Sciatic nerve (tissue), 2 donors: Measurements from ENCODE around the gene RPL39L. TPM values are rescaled to one million over a fixed set of nuclear protein-coding genes. Genes with fewer than 3 reads are reported as not detected.
A peak's percentile ranks its signal among the peaks of the same experiment; 100 is the strongest.
"Not testable (repeated sequence)": the region's sequence is repeated elsewhere in the genome, so short reads cannot be mapped to it uniquely, and the experiment has no call there.

Experiments
- ATAC-seq: fragments of 200-7000 bp; cut with Tn5 transposase; one replicate; pipeline ENCODE4 v1.9.1; 2020; ENCODE audit warnings: mild to moderate bottlenecking, moderate library complexity
- DNase-seq: peaks from one replicate; pipeline ENCODE4 v3.0.0-alpha.2; 2020; ENCODE audit warnings: low spot score
- intact Hi-C: fragments of 100-400 bp; cut with DNase I; formaldehyde crosslinking; loops from one replicate; pipeline ENCODE4 v1.14.2; 2022
- total RNA-seq: library from RNA; stranded (reverse); fragmentation: NEBNext Ultra II Directional; extraction: Animal tissue kit (Norgen Biotek cat#: 25700); gene quantifications from one replicate; pipeline ENCODE4 v1.2.1, GENCODE V29; 2021
- donor health status: DM: no; HTN: no; CAD: no.
- donor health status: DM: no; HTN: no; CAD: no.

The RPL39L gene
- 4.7 TPM for total RNA-seq

DNA sequence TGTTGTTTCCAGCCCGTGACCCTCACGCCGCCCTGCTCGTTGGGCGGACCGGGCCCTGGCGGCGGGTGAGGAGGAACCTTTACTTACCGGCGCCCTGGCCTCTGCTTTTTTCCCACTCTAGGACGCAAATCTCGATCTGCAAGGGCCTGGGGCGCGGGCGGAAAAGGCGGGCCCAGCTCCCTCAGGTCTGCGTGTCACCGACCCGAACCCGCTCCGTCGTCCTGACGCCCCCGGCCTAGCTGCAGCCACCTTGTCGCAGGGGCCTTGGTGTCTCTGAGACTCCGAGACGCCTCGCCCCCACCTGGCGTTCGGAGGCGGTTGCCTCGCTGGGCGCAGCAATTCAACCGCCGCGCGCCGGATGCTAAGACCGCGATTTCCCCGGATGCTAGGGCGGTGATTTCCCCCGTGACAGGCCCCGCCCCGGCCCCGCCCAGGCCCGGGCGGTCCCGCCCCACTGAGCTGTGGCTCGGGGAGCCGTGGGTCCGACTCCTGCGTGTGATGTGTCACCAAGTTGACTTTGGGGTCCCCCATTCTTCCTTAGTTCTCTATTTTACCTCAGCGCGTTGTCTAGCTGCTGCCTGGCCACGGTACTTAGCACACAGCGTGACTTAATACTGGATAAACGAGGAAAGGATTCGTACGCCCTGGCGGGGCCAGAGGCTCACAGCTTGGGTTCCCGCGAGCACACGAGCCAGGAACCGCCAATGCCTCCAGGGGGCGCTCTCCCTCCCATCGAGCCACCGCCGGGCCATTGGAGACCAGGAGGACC, at the start of gene RPL39L:
RPL39L (minus strand) TSS at position 371 of the 769 bp plus-strand sequence. CDS start 18,196 bp downstream, outside the sequence.
- peak; percentile 89 for DNase-seq
- ATAC-seq, result peak; percentile 99
- intact Hi-C loops, result no loop called here

DNA sequence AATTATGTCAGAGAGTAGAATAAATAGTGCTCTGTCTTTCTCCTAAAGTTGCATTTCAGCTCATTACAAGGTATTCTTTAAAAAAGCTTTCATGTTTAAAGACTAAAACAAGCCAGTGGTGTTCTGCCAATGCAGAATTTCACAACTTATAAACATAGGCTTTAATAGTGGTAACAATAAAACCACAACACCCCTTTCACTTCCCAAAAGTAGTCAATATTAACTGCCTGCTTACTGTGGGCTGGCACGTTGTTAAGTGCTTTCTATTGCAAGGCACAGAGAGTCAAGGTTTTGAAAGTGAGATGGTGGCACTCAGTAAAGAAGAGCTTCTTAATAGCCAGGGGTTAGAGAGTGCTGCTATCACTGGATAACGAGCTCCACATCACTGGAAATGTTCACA, 49.6 kb upstream of the RPL39L start:
- no peak for DNase-seq
- intact Hi-C loops, result no loop called here
- peak; percentile 36 for ATAC-seq

DNA sequence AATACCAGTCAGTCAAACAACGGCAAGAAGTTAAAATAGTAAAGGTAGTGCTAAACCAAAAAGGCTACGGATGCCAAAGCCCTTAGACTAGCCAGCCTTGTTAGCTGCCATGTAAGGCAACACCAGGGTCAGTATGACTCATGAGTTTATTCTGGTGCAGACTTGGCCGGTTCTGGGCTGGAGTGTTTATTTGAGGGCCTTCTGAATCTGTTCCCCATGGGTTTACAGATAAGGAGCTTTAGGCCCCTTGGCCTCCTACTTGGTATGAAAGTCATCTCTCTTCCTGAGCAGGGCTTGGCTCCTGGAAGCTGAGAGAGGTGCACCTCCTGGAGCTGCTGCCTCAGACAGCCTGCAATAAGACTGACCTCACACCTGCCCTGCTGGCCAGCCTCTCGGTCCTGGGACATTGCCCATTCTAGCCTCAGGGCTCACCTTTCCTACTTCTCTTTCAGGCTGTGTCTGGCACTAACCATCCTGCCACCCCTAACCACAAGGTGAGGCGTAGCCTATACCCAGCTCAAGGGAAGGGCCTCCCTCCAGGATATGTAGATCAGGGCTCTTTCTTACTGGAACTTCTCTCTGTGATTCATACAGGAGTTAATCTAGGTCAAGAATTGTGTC, 47.6 kb upstream of the RPL39L start:
- DNase-seq (no peak), ATAC-seq (peak; percentile 76)
- intact Hi-C loops, result no loop called here

DNA sequence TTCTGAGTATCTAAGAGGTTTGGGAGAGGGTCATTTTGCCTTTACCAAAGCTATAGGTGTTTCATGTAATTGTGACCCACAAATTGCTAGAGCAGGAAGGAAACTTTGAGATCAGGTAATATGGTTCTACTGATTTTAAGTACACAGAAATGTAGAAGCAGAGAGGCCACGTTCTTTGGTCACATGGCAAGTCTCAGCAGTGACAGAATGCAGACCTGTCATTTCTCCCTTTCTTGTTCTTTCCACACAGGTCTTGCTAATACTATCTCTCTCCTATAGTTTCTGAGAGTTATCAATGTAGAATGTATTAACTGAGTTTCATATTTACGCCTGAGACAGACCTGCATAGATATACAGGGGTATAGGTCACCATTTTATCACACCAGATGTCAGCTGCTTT, 47.1 kb upstream of the RPL39L start:
- DNase-seq (no peak), ATAC-seq (no peak)
- intact Hi-C loops, result no loop called here

DNA sequence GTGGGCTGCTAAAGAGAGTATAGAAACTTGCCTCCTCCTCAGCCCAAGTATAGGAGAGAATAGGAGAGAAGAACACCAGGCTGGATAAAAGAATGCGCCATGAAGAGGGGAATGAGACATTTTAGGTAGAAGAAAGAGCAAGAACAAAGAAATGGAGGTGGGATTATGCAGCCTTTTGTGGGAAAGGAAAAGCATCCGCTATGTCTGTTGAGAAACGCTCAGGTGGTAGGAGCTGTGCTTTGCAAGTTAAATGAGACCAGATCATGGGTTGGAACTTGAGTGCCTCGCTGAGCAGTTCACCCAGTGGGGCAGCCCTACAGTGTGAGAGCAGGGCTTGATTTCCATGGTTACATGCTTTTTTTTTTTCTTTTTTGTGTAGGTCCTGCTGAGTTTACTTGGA, 46.5 kb upstream of the RPL39L start:
- intact Hi-C loops, result no loop called here
- no peak for ATAC-seq
- no peak for DNase-seq

DNA sequence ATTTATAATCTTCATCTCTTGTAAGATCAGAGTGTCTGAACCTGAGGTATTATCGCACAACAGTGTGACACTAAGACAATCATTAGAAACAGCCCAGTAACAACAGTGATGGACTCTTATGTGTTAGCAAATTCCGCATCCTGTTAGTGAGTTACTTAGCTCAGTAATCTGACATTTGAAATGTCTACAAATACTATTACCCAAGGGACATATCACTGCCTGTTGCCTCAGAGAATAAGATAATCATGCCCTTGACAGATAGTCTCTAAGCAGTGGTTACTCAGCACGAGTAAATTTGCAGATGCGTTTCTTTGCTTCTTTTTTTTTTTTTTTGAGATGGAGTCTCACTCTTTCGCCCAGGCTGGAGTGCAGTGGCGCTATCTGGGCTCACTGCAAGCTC, 44.6 kb upstream of the RPL39L start:
- intact Hi-C loops, result no loop called here
- no peak for DNase-seq
- ATAC-seq, result no peak

DNA sequence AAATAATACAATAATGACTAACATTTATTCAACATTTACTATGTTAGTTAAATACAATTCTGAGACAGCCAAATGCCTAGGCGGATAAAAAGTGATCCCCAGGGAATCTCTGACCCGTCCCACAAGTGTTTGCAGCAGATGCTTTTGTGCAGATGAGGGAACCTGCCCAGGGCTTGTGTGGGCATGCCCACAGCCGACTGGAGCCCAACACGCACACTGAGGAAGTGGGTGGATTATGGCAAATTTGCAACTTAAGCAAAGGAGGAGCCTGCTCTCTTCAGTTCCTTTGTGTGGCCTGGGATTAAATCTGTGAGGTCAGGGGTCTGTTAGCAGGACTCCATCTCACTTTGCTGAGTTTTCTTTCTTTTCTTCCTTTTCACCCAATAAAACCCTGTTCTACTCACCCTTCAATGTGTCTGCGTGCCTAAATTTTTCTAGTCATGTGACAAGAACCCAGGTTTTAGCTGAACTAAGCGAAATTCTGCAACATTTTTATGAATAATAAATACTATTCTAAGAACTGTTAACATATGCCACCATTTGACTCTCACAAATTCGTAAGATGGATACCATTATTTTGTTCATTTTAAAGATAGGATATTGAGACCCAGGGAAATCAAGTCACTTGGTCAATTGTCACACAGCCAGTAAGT, 44.0 kb upstream of the RPL39L start:
- ATAC-seq, result no peak
- no peak for DNase-seq
- intact Hi-C loops, result no loop called here

DNA sequence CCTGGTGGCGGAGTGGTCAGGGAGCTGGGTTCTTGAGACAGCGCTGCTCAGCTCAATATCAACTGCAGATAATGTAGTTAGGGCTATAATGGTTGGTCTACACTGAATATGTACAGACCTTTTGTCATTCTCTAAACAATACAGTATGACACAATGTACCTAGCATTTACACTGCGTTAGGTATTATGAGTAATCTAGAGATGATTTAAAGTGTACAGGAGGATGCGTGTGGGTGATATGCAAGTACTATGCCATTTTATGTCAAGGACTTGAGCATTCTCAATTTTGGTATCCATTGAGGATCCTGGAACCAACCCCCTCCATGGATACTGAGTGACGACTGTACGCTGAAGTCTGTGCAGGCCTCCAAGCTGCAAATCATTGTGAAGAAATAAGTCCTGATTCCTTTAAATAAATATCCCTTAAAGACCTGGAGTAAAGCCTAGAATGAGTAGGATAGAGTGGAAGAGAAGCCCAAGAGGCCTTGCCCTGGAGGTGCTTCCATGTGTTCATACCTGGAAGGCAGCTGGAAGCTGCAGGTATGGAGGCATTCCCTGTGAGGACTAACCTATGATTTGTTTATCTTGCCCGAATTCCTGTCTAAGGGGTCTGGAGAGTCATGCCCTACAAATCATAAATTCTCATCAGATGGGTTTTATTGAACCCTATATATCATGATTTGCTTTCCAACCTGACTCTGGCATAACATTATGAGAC, 42.3 kb upstream of the RPL39L start:
- ATAC-seq, result no peak
- intact Hi-C loops, result no loop called here
- no peak for DNase-seq

DNA sequence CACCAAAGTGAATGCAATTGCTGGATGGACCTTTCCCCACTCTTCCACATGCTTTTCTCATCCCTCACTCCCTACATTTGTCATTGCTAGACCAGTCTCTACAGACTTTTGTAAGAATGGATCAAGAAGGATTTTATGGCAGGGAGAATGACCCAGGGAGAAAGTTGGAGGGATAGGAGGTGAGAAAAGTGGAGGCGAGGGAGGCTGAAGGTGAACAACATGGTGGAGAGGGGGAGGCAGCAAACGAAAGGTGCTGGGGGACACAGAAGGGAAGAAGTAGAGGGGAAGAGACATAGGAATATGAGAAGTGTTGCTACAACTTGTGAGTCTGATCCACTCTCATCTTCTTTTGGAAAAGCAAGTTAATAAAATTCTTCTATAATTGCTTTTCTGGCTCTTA, 33.6 kb upstream of the RPL39L start:
- intact Hi-C loops, result no loop called here
- ATAC-seq (no peak), DNase-seq (no peak)

DNA sequence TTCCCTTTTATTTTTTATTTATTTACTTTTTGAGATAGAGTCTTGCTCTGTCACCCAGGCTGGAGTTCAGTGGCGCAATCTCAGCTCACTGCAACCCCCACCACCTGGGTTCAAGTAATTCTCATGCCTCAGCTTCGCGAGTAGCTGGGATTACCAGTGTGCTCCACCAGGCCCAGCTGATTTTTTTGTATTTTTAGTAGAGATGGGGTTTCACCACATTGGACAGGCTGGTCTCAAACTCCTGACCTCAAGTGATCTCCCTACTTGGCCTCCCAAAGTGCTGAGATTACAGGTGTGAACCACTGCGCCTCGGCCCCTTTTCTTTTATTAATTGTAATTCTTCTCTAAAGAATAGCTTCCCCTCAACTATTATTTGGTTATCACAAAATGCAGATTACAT, 31.6 kb upstream of the RPL39L start:
- intact Hi-C loops, ATAC-seq, DNase-seq: not testable (repeated sequence)

DNA sequence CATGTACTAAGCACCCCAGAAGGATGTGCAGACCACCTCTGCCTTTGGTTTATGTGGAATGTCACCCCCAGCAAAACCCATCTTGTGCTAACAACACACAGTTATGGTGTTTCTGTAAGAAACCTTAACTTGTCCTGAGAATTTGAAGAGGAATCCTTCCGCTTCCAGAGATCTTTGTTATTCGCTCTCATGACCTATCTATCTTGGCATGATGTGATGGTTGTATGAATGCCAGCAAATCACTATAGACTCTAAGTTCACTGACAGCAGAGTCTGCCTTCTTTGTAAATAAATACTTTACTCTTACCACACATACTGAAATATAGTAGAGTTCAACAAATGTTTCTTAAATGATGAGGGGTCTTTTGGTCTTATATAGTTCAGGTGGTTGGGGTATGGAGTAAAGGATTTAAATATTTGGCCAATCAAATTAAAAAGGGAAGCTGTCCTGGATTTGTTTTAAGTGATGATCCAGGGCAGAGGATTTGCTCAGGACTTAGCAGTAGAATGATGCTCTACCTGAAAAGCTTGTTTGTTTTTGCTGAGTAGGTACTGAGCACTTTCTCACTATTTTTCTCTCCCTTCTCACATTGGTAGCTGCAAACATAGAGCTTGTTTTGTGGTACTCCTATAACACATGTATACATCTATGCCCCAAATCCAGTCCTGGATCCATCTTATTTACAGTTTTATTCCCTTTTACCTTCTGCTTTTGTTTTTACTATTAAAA, 30.1 kb upstream of the RPL39L start:
- intact Hi-C loops, result loop anchor here (10.0 kb wide), 1 partner anchor 325 kb away; the partner anchor contains the start of gene ADIPOQ
- ATAC-seq (no peak), DNase-seq (no peak)

DNA sequence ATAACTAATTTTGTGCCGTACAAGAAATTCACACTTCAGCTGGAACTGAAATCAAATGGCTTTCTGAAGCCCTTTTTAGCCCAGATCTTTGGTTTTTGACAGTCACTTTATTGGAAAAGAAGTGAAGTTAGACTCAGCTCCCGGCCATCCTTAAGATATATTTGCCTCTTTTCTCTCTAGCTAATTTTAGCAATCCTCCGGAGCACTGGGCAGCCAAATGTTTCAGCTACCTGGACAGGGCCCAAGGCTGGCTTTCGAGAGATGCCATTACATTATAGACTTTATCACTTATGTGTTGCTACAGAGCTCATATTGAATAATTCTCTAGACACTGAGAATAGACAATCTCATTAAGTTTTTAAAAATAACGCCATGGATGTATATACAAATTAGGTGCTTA, 28.5 kb upstream of the RPL39L start:
- DNase-seq (no peak), ATAC-seq (no peak)
- intact Hi-C loops, result loop anchor here (10.0 kb wide), 1 partner anchor 323 kb away; the partner anchor contains the start of gene ADIPOQ

DNA sequence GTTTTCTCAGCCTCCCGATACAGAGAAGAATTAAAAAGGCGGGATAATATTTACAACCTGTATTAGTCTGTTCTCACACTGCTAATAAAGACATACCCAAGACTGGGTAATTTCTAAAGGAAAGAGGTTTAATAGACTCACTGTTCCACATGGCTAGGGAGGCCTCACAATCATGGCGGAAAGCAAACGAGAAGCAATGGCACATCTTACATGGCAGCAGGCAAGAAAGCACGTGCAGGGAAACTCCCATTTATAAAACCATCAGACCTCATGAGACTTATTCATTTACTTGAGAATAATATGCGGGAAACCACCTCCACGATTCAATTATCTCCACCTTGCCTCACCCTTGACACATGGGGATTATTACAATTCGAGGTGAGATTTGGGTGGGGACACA, 27.5 kb upstream of the RPL39L start:
- intact Hi-C loops, result loop anchor here (10.0 kb wide), 1 partner anchor 322 kb away; the partner anchor contains the start of gene ADIPOQ
- ATAC-seq, result no peak

DNA sequence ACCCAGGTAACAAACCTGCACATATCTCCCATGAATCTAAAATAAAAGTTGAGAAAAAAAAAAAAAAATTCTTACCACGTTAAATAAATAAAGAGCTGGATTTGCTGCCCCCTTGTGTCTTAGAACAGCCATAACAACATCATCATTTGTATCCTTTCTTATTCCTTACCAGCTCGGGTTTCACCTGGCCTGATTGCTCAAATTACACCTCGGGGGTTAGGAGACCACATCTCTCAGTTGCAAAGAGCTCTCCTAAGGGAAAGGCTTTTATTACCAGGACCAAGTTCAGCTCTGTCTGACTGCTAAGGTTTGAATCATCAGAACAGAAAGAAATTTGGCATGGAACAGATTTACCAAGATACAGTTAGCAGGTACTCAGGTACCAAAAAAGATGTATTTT, 25.8 kb upstream of the RPL39L start:
- ATAC-seq (peak; percentile 54), DNase-seq (no peak)
- intact Hi-C loops, result loop anchor here (10.0 kb wide), 1 partner anchor 320 kb away; the partner anchor contains the start of gene ADIPOQ

More for the DNA sequence above, 27.5 kb upstream of the RPL39L start:
- DNase-seq, result no peak

DNA sequence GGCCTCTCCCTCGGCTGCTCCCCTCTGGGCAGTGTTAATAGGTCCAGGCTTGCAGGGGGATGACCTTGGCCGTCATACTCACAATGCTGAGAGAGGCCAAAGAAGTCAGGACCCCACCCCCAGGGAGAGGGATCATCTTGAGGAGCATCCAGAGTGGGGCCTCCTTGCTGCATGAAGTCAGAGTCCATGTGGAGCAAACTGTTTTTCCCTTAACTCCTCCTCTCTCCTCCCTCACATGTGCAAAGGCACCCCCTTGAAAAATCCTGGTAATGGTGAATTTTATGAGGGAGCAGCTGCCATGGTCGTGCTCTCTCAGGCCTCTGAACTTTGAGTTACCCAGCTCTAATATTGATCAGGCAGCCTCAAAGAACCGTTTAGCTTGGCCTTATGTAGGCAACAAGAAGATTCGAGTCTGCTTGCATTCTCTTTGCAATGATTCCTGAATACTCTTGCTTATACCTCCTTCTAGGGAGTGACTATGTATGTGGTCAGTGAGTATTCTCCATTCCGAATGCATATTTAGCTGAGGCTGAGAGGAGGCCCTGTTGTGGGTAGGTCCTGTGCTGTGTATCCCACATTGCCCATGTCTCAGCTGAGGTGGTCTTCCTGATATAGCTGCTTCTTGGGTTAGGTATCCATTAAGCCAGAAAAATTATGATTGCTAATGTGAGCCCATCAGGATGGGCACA, 23.1 kb upstream of the RPL39L start:
- intact Hi-C loops, result loop anchor here (10.0 kb wide), 1 partner anchor 318 kb away; the partner anchor contains the start of gene ADIPOQ
- DNase-seq, result no peak
- ATAC-seq, result no peak

DNA sequence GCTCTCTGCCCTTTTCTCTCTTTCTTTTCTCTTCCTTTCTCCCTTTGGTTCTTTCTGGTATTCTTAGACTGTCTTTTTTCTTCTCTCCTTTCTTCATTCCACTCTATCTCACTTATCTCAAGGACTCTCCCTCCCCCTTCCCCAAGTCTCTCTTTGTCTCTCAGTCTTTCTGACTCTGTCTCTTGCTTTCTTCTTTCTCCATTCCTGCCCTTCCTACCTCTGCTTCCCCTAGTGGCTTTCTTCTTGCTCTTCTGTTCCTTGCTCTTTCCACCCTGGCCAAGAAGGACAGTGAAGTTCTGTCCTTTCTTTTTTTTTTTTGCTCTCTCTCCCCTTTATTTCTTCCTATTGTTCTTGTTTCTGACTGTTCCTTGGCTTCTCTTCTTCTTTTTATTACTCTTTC, 22.3 kb upstream of the RPL39L start:
- DNase-seq (no peak), ATAC-seq (no peak)
- intact Hi-C loops, result loop anchor here (10.0 kb wide), 1 partner anchor 317 kb away; the partner anchor contains the start of gene ADIPOQ

DNA sequence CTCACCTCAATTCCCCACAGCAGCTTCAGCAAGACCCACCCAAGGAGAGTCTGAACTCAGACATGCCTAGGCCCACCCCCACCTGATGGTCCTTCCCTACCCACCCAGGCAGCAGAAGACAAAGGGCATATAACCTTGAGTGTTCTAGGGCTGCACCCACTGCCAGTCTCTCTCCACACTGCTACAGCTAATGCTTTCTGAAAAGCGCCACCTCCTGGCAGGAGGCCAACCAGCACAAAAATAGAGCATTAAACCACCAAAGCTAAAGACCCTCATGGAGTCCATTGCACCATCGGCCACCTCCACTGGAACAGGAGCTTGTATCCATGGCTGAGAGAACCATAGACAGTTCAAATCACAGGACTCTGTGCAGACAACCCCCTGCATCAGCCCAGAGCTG, 11.3 kb upstream of the RPL39L start:
- no peak for ATAC-seq
- intact Hi-C loops, result no loop called here
- no peak for DNase-seq

DNA sequence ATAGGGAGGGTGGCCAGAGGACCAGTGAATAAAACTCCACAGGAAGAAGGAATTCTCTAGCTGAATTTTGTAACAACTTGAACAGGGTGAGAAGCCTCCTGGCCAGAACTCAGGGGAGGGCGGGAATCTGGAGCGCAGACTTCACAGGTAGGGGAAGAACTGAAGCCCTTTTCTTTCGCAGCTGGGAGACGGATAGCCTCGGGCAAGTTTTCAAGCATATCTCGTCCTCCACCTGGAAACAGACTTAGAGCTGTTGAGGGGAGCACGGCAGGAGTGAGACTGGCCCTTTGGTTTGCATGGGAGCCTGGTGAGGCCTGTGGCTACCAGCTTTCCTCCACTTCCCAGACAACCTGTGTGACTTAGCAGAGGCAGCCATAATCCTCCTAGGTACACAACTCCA, 10.9 kb upstream of the RPL39L start:
- DNase-seq, result no peak
- ATAC-seq, result no peak
- intact Hi-C loops, result no loop called here
